Activated T-cell treated with anti-CD3 and anti-CD28 coated beads for 1 hour (primary cell): ENCODE data around the gene CALY.
"Not testable (repeated sequence)": the region's sequence is repeated elsewhere in the genome, so short reads cannot be mapped to it uniquely, and the experiment has no call there.

Source experiments
- DNase-seq: peaks from one replicate; pipeline ENCODE4 v3.0.0-alpha.2; 2020; ENCODE audit warnings: low read depth

Gene CALY

DNA sequence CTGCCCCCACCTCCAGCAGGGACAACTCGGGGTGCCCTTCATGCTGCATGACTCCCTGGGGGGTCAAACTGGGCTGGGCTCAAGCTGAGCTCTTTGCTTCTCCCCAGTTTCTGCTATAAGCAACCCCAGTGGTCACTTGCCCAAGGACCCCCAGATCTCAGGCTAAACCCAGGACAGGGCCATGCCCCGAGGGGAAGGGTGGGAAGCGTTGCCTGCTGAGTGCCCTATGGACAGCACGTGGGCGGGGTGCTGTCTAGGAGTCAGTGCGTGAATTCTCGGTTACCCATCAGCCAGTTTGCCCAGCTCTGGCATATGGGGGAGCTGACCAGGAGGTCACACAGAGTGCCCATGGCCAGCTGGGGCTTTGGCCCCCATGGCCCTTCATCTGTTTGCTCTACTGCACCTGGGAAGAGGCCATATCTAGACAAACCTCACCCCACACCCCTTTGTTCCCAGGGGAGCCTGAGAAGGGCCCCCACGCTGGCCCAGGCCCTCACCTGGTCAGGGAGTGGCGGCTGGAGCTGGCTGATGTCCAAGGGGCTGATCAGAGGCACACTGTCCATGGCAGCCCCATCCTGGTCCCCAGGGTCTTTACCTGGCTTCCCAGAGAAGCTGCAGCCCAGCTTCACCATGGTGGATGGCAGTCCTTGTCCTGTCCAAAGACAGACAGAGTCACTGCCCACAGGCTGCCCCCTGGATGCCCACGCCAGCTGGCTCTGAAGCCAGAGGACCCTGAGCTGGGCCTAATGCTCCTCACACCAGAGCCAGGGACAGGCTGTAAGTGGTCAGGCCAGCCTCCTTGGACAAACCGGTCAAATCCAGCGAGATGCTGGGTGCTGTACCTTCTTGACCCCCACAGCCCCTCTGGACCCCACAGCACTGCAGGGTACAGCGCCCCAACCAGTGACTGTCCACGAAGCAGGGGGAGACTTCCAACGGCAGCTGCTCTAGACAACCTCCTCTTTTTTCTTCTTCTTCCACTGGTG, 8.0 kb downstream of the CALY start:
- no peak for DNase-seq

DNA sequence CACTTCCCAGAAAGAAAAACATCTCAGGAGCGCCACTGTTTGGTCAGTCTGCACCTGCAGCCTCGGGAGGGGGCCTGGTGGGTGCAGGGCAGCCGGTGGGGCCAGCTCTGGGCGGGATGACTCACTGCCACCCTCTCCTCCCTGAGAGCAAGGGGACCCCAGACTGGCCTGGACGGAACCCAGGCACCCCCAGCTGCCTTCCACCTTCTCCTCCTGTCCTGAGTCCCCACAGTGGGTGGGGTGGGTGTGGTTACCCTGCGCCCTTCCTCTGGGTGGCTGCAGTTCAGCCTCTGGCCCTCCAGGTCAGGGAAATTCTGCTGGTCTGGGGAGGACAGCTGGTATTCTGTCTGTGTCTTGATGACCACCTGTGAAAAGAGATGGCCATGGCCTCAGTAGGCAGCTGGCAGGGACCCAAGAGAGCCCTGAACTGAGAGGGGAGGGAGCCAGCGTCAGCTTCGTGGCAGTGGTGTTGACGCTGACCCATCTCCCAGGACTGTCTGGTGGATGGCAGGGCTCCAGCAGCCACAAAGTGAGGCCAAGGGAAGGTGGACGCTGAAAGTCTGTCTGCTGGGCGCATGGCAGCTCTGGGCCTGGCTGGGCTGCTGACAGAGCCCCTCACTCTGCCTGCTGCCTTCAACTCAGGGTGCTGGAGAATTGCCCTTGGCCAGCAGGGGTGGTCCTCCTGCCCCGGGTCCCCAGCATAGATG, 8.9 kb downstream of the CALY start:
- no peak for DNase-seq

DNA sequence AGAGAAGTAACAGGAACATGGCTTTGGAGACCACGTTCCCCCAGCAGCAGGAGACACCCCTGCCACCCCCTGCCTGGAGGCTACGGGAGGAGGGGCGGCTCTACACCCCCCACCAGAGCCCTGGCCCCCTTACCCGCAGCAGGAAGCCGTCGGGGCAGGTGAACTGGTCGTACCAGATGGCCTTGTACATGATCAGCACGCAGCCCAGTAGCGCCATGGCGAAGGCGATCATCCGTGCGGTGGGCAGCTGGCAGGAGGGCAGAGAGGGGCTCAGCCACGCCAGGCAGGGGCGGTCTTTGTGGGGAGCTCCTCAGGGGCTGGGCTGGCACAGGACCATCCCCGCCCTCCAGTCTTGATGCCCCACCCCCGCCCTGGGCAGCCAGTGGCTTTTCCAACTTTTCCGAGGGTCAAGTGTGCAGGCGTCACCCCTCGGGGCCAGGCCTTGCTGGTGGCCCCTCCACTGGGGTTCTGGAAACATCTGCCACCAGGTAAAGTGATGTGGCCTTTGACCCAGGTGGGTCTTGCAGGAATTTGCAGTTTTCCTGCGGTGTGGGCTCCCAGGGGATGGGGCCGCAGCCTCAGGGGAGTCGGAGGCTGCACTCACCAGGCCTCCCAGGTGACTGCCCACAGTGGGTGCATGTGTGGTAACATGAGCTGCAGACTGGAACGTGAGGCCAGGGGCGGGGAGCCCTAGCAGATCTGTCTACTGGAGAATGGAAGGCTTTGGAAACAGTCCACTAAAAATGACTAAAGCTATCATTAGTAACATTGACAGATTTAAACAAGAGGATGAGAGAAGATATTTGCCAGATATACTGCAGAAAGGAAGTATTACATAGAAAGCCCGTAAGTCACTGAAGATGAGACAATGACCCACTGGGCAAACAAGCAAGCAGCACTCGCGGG, 9.7 kb downstream of the CALY start:
- no peak for DNase-seq

DNA sequence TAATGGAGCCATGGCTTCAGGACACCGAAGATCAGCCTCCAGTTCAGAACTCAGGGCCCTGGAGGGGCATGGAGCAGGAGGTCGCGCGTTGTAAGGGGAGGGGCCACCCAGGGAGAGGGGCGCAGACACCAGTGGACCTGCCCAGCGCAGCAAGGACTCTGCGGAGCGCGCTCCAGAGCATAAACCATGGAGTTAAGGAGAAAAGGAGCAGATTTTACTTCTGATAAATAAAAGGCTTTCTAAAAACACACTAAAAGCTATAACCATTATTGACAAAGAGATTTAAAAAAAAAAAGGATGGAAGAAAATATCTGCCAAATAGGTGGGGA, 10.5 kb downstream of the CALY start:
- no peak for DNase-seq

DNA sequence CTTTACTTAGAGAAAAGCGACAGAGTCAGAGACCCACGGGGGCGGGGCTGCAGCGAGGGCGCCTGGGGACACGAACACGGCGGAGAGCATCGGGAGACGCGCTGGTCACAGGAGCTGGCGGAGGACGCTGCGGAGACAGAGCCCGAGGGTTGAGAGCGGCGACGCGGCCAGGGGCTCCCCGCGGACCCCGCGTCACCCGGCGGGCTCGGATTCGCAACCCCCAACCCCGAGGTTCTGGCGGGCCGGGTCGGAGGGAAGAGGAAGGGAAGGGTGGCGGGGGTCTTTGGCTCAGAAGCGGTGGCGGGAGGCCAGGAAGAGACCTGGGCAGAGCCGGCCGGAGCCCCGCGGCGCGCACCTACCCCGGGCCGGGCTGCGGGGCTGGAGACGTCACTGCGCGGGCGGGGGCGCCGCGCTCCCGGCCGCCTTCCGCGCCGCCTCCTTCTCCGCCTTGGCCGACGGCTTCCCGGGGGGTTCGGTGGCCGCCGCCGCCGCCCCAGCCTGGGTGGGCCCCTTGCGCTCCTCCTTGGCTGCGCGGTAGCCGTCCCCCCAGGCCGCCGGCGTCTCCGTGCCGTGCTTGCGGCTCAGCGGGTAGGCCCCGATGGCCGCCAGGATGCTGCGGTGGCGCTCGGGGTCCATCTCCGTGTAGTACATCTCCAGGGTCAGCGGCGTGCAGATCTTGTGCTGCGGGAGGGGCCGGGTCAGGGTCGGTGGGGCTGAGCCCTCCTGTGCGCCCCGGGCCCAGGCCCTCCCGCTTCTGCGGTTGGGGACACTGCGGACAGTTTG, 11.1 kb downstream of the CALY start:
- no peak for DNase-seq

DNA sequence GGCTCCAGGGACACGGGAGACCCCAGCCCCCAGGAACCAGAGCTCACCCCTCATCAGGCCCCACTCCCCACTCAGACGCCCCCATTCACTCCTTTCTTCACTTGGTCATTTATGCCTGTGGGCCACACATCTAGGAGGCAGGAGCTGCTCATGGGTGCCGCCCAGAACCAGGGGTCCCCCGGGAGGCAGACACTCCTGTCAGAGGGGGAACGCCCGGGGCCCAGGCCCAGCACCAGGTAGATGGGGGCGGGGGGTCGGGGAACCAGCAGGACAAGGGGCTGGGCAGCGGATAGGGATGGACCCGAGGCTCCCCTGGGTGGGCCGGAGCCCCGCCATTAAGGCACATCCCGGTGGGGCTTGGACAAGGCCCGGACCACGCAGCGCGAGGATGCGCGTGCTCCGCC, 11.8 kb downstream of the CALY start:
- DNase-seq: no peak

DNA sequence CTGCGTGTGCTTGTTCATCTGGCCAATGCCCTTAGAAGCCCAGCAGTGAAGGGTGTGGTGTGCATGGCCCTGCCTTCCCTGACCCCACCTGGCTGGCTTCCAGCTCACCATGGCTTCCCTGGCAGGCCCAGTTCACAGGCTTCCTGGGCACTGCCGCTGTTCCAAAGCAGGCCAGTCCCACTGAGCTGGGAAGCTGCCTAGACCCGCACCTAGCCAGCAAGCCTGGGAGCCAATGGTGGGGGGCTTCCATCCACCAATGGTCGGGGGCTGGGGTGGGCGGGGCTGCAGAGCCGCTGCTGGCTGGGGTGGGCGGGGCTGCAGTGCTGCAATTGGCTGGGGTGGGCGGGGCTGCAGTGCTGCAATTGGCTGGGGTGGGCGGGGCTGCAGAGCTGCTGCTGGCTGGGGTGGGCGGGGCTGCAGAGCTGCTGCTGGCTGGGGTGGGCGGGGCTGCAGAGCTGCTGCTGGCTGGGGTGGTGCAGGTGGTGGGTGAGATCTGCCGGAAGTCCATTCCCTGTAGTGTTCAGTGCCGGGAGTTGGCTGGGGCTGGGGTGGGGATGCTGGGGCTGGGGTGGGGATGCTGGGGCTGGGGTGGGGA, 12.4 kb downstream of the CALY start:
- DNase-seq: peak; percentile 33

DNA sequence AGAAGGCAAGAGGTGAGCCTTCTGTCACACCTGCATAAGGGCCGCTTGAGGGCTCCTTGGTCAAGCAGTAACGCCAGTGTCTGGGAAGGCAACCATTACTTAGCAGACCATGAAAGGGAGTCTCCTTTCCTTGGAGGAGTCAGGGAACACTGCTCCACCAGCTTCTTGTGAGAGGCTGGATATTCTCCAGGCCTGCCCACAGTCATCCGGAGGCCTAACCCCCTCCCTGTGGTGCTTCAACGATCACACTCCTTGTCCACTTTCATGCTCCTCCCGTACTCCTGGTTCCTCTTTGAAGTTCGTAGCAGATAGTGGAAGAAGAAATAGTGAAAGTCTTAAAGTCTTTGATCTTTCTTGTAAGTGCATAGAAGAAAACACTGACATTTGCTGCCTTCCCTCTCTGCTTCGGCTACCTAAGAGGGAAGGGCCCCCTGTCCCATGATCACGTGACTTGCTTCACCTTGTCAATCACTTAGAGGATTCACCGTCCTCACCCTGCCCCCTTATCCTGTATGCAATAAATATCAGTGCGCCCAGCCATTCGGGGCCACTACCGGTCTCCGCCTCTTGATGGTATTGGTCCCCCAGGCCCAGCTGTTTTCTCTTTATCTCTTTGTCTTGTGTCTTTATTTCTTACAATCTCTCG, 14.5 kb downstream of the CALY start:
- DNase-seq: not testable (repeated sequence)

DNA sequence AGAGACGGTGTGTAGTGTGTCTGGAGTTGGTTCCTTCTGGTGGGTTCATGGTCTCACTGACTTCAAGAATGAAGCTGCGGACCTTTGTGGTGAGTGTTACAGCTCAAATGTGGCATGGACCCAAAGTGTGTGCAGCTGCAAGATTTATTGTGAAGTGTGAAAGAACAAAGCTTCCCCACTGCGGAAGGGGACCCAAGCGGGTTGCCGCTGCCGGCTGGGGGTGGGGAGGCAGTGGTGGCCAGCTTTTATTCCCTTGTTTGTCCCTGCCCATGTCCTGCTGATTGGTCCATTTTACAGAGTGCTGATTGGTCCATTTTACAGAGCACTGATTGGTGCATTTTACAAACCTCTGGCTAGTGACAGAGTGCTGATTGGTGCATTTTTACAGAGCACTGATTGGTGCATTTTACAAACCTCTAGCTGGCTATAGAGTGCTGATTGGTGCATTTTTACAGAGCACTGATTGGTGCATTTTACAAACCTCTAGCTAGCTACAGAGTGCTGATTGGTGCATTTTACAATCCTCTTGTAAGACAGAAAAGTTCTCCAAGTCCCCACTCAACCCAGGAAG, 15.8 kb downstream of the CALY start:
- DNase-seq: not testable (repeated sequence)

DNA sequence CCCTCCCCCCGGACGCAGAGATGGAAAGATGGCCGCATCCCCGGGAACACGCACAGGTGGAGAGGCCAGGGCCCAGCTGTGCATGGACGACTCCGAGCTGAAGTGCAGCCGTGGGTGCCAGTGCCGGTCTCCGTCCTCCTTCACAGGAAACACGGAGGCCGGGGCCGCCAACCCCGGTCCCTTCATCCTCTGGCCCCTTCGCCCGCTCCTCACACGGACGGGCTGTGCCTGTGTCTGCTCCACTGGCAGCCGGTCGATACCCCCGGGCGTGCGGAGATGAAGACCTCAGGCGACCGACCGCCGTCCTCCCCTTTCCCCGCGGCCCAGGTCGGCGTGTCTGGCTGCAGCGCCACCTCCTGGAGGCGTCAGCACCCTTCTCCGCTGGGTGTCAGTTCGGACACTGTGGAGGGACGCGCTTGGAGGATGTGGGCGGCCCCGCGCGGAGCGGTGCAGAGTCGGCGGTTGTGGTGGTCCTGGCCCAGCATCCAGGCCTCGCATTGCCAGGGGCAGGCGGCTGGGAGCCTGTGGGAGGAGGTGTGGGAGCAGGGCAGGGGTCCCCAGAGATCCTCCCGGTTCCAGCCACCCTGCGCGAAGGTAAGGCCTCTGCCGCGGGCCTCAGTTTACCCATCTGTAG, 18.1 kb downstream of the CALY start:
- peak; percentile 65 for DNase-seq

DNA sequence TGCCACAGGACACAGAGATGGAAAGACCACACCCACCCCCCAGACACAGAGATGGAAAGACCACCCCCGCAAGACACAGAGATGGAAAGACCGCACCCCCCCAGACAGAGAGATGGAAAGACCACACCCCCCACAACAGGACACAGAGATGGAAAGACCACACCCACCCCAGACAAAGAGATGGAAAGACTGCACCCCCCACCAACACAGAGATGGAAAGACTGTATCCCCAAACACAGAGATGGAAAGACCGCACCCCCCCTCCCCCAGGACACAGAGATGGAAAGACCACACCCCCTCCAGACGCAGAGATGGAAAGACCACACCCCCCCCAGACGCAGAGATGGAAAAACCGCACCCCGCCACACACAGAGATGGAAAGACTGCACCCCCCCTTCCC, 20.0 kb downstream of the CALY start:
- DNase-seq: no peak

DNA sequence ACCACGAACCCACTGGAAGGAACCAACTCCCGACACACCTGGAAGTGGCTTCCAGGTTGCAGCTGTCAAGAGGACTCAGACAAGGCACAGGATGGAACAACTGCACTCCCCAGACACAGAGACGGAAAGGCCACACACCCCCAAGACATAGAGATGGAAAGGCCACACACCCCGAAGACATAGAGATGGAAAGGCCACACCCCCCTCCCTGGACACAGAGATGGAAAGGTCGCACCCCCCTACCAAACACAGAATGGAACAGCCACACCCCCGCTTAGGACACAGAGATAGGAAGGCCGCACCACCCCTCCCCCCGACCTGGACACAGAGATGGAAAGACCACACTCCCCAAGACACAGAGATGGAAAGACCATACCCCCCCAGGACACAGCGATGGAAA, 20.4 kb downstream of the CALY start:
- no peak for DNase-seq

DNA sequence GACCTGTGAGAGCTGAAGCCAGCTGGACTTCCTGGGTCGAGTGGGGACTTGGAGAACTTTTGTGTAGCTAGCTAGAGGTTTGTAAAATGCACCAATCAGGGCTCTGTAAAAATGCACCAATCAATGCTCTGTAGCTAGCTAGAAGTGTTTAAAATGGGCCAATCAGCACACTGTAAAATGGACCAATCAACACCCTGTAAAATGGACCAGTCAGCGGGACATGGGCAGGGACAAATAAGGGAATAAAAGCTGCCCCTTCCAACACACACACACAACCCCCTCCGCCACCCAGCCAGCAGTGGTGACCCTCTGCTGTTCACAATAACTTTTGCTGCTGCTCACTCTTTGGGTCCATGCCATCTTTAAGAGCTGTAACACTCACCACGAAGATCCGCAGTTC, 20.8 kb downstream of the CALY start:
- DNase-seq: no peak

DNA sequence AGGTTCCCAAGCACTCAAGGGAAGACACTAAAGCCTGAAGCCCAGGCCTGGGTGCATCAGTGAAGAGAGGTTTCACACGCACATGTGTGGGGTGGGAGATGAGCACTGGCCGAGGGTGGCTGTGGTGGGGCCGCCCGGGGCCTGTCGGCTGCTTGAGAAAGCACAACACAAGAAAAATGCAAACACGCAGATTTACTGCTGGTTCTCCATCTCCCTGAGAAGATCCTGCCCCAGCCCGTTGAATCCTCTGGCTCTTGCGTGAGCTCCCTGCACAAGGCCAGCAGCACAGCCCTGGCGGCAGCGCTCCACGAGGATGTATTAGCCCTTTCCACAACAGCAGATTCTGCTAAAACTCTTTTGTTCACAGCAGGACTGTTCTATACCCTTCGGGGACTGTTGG, 21.8 kb downstream of the CALY start:
- no peak for DNase-seq

DNA sequence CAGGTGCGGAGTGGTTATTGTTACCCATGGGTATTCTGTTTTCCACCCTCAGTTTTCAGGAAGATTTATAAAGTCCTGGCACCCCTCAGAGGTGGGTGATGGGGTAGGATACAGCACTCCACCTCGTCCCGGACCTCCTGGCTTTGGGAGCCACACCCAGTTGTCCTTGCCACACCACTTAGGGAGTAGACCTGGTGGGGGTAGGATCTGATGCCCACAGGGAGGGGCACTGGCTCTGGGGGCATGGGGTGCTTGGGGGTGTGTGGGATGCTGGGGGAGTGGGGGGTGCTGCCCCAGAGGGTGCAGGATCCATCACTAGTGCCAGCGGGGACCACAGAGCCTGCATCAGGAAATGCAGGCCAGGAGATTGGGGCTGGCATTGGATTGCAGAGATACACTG, 23.5 kb downstream of the CALY start:
- DNase-seq: no peak

DNA sequence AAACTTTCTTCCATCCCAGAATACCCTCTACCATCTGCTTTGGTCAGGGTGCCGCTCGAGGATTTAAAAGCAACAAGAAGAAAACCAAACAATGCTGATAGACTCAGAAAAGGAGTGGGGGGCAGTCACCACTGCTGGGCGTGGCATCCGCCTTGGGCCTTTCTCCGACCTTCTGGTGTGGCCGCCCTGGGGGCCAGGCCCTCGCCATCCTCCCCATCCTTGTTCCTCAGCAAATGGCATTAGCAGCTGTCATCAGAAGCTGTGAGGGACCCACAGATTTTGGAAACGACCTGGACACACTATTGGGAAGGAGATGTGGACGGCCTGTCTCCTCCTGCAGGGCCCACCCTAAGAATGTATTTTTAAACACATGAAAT, 23.9 kb downstream of the CALY start:
- DNase-seq: no peak

DNA sequence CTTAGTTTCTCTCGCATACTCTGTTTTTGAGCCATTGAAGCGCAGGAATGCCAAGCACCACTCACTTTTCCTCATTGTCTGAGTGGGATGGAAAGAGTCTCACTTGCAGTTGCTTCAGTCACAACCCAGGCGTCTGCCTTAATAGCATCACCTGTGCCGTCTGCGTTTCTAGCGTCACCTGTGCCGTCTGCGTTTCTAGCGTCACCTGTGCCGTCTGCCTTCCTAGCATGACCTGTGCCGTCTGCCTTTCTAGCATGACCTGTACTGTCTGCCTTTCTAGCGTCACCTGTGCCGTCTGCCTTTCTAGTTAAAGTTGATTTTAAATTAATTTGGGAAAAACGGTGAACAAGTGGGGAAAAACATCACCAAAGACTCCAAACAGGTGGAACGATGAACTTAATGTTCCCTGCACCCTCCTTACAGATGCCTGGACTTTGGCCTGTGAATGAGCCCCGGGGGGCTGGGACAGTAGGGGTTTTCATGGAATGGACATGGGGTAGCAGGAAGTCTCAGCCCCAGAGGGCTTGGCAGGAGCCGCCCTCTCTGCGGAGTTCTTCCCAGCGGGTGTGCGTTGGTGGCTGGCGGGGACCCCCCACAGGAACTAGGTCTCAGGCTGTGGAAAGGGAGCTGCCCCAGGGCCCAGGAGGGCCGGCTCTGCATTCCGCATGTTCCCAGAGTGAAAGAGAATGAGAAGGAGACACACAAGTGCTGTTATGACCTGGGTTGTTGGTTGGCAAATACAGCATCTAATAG, 24.5 kb downstream of the CALY start:
- DNase-seq: no peak

DNA sequence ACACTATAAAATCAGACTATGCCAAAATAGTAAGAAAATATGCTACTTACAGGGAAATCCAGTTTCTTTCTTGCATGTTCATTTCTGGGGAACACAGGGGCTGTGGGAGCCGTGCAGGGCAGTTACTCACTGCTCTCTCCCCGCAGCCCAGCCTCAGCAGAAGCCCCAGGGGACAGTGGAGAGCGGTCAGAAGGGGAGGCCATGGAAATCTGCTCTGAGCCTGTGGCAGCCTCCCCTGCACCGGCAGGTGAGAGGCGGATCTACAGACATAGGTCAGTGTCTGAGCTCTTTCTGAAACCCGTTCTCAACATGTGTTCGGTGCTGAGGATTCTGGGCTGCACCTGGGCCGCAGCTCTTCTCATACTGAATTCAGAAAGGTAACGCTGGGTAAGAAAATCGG, 25.1 kb downstream of the CALY start:
- DNase-seq: no peak

DNA sequence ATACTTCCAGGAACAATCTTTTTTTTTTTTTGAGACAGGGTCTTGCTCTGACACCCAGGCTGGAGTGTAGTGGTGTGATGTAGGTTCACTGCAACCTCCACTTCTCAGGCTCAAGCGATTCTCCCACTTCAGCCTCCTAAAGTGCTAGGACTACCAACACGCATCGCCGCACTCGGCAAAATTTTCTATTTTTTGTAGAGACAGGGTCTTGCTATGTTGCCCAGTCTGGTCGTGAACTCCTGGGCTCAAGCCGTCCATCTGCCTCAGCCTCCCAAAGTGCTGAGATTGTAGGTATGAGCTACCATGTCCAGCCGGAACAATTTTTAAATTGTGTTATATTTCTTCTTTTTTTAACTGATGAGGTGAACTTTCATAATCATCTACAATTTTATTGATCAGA, 25.9 kb downstream of the CALY start:
- no peak for DNase-seq
